Fibroblast of mammary gland (primary cell): Measurements from ENCODE around the gene MGARP.

Experiments
- DNase-seq: peaks from one replicate; pipeline ENCODE4 v3.0.0-alpha.2; 2010; ENCODE audit warnings: low read depth
- H3K4me3 ChIP-seq: 2 replicates; pipeline ENCODE4 v1.5.1; 2011; ENCODE audit warnings: low read depth, mild to moderate bottlenecking, low read length, moderate library complexity; ENCODE audit not compliant: control insufficient read depth
- TF ChIP-seq, protein P1 (sequence below): conservative IDR thresholded peaks from 2 replicates; pipeline ENCODE4 v1.5.1; 2011; ENCODE audit warnings: low read depth, low read length, inconsistent platforms; ENCODE audit not compliant: control insufficient read depth, insufficient read depth

The MGARP gene

GRCh38 chr4:139246166-139246565, 33.9 kb downstream of the MGARP start:
- no peak overlapping the region for H3K4me3 ChIP-seq
- TF ChIP-seq, protein P1, sequence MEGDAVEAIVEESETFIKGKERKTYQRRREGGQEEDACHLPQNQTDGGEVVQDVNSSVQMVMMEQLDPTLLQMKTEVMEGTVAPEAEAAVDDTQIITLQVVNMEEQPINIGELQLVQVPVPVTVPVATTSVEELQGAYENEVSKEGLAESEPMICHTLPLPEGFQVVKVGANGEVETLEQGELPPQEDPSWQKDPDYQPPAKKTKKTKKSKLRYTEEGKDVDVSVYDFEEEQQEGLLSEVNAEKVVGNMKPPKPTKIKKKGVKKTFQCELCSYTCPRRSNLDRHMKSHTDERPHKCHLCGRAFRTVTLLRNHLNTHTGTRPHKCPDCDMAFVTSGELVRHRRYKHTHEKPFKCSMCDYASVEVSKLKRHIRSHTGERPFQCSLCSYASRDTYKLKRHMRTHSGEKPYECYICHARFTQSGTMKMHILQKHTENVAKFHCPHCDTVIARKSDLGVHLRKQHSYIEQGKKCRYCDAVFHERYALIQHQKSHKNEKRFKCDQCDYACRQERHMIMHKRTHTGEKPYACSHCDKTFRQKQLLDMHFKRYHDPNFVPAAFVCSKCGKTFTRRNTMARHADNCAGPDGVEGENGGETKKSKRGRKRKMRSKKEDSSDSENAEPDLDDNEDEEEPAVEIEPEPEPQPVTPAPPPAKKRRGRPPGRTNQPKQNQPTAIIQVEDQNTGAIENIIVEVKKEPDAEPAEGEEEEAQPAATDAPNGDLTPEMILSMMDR, result no peak
- DNase-seq, result no peak

DNA sequence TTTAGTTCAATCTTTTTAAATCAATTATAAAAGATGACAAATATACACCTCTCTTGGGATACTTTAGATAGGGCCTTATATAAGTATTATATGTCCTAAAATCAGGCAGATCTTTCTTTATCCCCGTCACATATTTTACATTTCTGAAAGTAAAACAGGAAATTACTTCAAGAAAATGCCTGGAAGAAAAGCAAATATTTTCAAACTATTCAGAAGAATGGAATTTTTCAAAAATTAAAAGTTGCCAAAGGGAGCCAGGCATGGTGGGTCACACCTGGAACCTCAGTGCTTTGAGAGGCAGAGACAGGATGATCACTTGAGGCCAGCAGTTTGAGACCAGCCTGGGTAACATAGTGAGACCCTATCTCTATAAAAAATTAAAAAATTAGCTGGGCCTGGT, 34.4 kb downstream of the MGARP start:
- no peak for DNase-seq
- TF ChIP-seq, protein P1, result no peak
- H3K4me3 ChIP-seq, result no peak overlapping the region

- peak; percentile 99 for DNase-seq
- H3K4me3 ChIP-seq, result no peak overlapping the region
- TF ChIP-seq, protein P1, result no peak
These were observed 36.3 kb downstream of the MGARP start for GRCh38 chr4:139243448-139244365.

DNA sequence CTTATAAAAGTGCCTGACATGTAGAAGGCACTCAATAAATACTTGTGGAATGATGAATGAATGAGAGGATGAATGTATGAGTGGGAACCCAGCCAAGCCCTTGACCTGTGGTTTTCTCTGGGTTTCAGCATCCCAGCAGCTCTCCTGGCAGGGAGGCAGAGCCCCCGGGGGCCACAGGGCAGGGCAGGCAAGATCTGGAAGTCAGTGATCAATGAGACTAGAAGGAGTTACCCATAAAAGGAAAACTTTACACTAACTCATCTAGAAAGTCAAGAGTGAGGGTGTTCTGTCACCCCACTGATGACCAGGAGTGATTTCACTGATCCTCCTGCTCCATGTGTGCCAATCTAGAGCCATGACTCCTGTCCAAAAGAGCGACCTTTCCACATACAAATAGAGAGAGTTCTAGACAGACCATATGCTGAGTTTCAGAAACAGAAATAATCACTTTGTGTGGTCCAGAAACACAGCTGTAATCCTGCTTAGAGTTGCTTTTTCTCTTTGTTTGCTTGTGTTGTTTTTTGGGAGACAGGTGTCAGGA, 37.4 kb downstream of the MGARP start:
- peak; percentile 73 for DNase-seq
- TF ChIP-seq, protein P1, result no peak
- H3K4me3 ChIP-seq, result no peak overlapping the region

DNA sequence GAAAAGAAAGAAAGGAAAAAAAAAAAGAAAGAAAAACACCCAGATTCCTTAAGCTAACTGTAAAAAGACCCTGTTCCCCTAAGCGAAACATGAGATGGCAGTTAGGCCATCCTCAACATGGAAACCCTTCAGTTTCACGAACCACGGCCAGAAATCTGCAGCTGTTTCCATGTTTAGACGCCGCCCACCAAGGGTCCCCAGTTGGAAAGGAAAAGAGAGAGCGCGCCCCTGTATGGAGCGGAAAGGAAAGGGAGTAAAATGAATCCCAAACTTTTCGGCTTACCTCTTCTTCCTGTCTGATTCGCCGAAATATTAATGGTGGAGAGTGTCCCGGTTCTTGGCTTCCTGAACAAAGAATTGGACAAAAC, 38.3 kb downstream of the MGARP start:
- H3K4me3 ChIP-seq, result no peak overlapping the region
- TF ChIP-seq, protein P1, result no peak
- no peak for DNase-seq

DNA sequence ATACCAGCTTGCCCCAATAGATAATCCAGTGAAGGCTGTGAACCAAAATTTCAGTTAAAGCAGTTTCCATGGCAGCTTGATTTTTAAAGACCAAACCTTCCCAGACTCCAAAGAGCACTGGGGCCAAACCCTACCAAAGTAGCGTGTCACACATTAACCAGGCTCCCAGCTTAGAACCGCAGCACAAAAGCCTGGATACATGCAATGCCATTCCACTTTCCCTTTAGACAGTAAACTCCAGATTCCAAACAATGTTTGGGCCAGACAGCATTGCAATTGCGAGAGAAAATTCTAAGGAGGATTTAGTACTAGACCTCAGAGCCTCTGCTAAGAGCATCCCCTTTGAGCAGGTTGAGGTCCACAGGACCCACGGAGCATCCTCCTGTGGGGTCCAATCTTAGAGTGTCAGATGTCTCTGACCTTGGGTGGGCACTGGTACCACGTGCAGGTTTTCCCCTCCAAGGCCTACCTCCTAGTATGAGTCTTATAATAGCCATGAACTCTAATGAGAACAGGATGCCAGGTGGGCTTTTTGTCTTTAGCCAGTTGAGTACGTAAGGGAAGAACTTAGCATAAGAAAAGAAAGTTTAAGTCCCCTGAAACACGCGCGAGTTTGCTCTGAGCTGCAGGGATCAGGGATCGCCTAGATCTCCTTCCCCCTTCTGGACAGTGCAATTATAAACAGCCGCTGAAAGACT, 38.8 kb downstream of the MGARP start:
- TF ChIP-seq, protein P1, result no peak
- no peak overlapping the region for H3K4me3 ChIP-seq
- no peak for DNase-seq
